Left ventricle myocardium superior (tissue), 1 donor: ENCODE data around the gene SOCS7. TPM values are rescaled to one million over a fixed set of nuclear protein-coding genes. Genes with fewer than 3 reads are reported as not detected.

ENCODE experiments used
- ATAC-seq: fragments of 200-7000 bp; cut with Tn5 transposase; one replicate; pipeline ENCODE4 v1.9.1; 2020; ENCODE audit warnings: mild to moderate bottlenecking, moderate library complexity
- DNase-seq: peaks from one replicate; pipeline ENCODE4 v3.0.0-alpha.2; 2020
- intact Hi-C: fragments of 100-400 bp; cut with micrococcal nuclease; formaldehyde crosslinking; loops from one replicate; pipeline ENCODE4 v1.11.0; 2022
- total RNA-seq: library from RNA; stranded (reverse); fragmentation: NEBNext Ultra II Directional; extraction: Animal tissue kit (Norgen Biotek cat#: 25700); gene quantifications from one replicate; pipeline ENCODE4 v1.2.1, GENCODE V29; 2021
- donor health status: DM: no; HTN: yes; CAD: no; lungs with severe emphysema.

The SOCS7 gene
- total RNA-seq, 1 donor from 2014 or later, result 15.2 TPM

DNA sequence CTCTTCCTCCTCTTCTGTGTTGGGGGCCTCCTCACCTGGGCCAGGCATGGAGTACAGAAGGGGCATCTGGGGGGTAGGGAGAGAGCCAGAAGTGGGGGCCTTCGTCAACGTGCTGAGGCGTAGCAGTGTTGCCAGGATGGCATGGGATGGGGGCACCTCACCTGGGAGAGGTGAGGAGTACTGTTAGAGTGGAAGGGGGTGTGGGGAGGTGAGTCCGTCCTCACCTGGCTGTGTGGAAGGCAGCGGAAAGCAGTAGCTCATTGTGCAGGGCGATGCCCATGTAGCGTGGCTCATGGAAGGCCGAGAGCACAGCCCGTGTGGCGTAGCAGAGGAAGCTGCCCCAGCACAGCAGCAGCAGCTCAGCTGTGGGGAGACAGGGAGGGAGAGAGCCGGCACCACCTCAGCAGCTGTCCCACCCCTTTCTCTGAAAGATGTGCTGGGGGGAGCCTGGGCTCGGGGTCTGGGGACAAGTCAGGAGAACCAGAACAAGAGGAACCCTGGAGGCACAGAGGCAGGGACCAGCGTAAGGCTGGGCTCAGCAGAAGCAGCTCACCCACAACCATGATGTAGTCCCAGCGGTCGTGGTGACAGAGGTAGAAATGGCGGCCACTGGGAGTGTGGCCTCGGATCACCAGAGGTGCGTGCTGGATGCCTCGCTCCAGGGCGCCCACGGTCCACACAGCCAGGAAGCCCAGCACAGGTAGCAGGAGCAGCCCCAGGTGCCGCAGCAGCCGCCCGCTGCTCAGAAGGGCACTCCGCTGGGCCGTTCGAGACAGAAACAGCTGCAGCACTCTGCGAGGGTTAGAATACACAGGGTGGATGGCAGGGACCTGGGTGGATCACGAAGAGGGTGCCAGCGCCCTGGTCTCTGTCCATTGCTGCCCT is 16.9 kb upstream of the SOCS7 start:
- no peak for ATAC-seq
- no peak for DNase-seq
- intact Hi-C loops, result no loop called here

DNA sequence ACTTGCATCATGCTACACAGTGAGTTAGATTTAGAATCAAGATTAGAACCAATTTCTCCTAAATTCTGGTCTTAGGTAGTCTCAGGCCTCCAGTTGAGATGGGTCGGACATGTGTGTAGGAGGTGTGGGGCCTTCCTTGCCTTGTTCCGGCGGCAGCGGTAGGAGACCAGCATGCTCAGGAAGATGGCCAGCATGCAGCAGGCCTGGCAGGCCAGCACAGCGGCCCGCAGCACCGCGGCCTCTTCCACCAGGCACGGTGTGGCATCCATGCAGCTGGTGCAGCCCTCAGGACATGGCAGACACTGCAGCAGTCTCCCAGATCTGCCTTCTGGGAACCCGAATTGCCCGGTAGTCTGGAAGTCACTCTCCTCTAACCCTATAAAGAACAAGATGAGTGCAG is 14.8 kb upstream of the SOCS7 start:
- intact Hi-C loops, result no loop called here
- DNase-seq, result no peak
- ATAC-seq, result no peak

DNA sequence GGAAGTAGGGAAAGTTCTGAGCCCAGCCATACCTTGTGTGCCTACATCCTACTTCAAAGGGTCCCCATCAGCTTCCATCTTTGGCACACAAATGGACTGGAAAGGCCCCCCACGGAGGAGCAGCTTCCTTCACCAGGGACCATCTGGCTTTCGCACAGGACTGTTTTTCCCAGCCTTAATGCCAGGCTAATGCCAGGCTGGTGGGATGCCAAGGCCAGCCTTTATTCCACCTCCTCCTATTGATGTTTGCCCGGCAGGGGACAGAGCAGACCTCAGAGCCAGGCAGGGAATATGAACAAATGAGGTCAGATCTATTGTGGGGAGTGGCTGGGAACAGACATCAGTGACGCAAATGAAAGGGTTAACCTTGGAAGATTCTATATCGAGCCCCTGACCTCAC is 13.6 kb upstream of the SOCS7 start:
- intact Hi-C loops, result no loop called here
- no peak for DNase-seq
- no peak for ATAC-seq

DNA sequence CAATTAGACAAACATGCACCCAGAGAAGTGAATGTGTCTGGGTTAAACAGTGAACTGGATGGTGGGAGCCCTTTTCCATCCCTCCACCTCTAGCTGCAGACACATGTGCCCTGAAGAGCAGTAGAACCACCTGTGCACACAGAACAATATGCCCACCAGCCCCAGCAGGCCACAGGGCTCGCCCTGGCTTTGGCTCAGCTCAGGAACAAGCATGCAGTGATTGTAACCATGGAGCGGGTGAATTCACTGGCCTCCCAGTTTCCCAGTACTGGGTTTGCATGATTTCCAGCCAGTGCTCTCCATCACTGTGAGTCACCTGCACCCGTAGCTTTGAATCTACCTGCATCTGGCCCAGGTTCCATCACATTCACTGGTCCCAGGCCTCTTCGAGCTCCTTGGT is 13.1 kb upstream of the SOCS7 start:
- ATAC-seq (no peak), DNase-seq (no peak)
- intact Hi-C loops, result no loop called here

DNA sequence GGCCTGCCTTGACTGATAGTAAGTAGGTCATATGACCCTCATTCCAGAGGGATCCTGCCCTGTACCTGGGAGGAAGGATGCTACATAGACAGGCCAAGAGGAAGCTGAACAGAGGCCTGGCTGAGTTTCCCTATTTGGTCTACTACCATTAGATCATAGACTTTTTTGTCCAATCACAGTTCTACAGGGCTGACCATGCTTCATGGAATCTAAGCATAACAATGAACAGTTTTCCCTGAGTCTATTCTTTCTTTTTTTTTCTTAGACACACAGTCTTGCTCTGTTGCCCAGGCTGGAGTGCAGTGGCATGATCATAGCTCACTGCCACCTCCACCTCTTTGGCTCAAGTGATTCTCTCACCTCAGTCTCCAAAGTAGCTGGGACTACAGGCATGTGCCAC is 11.8 kb upstream of the SOCS7 start:
- ATAC-seq (no peak), DNase-seq (no peak)
- intact Hi-C loops, result no loop called here

DNA sequence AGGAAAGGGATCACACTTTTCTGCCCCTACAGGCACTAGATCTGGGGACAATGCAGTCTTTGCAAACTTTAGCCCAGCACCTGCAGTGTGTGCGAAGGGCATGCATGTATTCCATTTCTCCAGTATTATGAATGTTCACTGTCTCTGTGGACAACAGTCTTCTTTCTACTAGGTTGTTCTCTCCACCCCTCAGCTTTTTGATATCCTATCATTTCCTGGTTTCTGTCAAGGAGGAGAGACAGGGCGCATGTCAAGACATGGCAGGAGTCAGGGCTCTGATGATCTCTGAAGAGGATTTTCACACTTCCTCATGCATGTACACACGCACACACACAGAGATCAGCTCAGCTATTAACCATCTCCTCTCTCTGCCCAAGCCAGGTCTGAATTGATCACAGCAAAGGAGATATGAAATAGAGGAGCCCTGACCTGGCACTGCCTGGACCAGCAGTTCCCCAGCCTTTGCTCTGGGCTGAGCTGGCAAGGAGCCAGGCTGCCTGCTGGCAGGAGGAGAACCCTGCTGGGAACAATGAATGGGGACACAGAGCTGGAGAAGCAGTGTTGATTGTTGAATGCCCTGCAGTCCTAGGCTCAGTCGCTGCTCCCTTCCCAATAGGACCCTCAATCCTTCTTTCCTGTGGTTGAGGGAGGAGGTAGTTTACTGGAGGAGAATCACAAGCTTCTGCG is 10.5 kb upstream of the SOCS7 start:
- intact Hi-C loops, result no loop called here
- DNase-seq (peak; percentile 90), ATAC-seq (peak; percentile 91)

DNA sequence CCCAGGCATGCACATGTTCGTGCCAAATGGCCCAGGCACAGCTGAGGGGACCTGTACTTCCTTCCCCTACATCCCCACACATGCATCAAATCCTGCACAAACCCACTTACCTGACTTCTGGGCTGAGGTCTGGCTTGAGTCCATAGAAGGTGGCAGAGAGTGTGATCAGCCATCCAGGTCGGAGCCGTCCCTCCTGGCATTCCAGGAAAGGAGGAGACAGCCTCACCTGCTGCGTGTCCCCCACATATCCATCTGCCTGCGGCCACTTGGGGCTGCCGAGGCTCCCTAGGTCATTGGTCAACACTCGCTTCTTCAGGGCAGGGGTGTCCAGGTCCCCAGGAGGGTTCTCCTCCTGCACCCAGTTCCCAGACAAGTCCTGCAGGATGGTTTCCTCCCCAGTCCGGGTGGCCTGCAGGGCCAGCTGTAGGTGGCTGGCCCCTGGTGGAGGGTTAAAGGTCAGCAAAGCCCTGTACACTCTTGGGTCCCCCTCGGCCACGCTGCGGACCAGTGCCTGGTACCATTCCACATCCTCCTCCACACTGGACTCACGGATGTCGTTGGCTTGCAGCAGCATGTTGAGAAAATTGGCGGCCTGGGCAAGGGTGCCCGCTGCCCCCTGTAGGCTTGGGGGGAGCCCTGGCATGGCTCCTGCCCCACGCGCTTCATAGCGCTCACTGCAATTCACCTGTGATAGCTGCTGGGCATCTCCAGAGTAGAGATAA is 8.6 kb upstream of the SOCS7 start:
- intact Hi-C loops, result no loop called here
- ATAC-seq, result no peak
- no peak for DNase-seq

DNA sequence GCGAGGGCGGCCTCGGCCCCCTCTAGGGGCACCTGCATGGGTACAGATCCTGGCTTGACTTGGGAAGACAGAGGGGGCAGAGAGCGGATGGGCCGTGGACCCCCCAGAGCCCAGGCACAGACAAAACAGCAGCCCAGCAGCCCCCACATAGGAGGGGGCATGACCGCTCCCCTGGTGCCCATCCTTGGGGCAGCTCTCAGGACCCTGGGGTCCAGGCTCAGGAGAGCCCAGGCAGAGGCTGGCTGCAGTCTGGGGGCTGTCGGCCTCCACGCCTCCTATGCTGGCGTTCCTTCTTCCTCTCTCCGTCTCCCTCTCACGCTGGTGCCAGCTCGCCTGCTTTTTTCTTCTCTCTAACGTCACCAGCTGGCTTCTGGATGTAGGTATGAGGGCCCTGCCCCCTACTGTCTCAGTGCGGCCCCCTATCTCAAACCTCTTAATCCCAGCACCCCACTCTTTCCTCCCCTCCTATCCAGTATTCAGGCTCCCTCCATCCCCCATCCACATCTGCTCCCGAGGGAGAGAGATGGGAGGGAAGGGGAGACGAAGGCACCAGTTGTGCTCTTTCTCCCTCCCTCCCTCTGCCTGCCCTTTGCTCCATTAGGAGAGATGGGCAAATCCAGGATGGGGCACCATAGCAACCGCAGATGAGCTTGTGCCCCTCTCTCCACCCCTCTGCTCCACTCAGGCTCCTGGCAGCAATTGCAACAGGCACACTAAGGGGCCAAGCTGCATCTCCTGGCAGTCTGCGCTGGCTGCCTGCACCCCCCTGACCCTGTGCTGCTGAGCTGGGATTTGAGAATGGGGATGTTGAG is 7.8 kb upstream of the SOCS7 start, which contains the start of gene GPR179:
Gene GPR179 (minus strand): TSS at position 349 of the 812 bp plus-strand sequence. CDS start 167 bp downstream, at position 182.
- ATAC-seq (no peak), DNase-seq (no peak)
- intact Hi-C loops, result no loop called here

DNA sequence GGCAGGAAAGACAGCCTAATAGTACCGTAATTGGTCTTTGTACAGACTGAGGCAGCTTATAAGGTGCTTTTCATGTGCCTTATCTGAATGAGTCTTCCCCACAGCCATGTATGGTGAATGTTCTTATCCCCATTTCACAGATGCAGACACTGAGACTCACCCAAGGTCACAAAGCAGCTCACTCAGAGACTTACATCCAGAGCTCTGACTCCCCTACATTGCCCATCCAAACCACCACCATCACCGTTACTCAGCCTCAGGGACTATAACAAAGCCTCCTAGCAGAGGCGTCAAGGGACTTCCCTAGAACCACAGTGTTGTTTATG is 7.3 kb upstream of the SOCS7 start:
- intact Hi-C loops, result no loop called here
- DNase-seq (no peak), ATAC-seq (no peak)

DNA sequence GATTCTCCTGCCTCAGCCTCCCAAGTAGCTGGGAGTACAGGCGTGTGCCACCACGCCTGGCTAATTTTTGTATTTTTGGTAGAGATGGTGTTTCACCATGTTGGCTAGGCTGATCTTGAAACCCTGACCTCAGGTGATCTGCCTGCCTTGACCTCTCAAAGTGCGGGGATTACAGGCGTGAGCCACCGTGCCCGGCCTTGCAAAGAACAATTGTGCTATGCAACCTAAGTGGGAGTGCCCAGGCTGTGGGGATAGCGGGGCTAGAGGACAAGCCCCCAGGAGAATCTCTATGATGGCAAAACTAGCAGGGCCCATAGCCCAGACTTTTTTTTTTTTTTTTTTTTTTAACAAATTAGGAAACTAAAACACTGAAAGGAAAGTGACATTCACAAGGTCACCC is 5.9 kb upstream of the SOCS7 start:
- intact Hi-C loops, result no loop called here
- DNase-seq, result no peak
- no peak for ATAC-seq

DNA sequence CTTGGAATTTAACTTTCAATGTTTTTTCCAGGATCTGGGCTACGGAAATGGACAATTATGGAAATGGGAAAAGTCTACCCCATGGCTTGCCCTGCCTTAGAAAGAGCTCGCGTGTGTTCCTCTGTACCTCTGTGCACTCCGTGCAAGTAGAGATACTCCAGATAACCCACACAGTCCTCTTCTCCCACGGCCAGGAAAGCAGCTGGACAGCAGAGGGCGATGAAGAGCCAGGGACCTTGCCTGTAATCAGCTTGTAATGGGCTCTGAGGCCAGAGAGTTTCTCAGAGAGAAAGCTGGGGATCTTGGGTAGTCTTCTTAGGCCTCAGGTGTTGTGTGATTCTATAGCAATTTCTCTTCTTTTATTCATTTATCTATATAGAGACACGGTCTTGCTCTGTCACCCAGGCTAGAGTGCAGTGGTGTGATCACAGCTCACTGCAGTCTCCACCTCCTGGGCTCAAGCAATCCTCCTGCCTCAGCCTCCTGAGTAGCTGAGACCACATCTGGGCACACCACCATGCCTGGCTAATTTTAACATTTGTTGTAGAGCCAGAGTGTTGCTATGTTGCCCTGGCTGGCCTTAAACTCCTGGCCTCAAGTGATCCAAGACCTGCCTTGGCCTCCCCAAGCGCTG is 2.4 kb upstream of the SOCS7 start:
- DNase-seq (peak; percentile 88), ATAC-seq (peak; percentile 44)
- intact Hi-C loops, result loop anchor here (1.0 kb wide), 1 partner anchor 66 kb away; no protein-coding TSS in a partner anchor

DNA sequence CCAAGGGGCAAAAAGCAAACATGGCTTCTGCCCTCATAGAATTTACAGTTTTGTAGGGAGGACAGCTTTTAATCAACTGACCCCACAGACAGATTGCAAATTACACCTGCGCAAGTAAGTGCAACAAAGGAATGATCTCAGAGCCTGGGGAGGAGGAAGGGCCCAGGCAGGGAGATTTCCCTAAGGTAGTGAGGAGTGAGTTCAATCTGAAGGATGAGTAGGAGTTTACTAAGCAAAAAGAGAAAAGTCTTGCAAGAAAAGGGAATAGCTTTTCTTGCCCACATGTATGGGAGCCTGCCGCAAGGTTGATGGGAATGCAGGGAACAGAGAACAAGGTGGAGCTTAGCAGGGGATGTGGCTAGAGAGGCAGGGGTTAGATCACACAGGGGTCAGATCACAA is 1.6 kb upstream of the SOCS7 start:
- ATAC-seq, result no peak
- intact Hi-C loops, result no loop called here
- DNase-seq, result no peak

DNA sequence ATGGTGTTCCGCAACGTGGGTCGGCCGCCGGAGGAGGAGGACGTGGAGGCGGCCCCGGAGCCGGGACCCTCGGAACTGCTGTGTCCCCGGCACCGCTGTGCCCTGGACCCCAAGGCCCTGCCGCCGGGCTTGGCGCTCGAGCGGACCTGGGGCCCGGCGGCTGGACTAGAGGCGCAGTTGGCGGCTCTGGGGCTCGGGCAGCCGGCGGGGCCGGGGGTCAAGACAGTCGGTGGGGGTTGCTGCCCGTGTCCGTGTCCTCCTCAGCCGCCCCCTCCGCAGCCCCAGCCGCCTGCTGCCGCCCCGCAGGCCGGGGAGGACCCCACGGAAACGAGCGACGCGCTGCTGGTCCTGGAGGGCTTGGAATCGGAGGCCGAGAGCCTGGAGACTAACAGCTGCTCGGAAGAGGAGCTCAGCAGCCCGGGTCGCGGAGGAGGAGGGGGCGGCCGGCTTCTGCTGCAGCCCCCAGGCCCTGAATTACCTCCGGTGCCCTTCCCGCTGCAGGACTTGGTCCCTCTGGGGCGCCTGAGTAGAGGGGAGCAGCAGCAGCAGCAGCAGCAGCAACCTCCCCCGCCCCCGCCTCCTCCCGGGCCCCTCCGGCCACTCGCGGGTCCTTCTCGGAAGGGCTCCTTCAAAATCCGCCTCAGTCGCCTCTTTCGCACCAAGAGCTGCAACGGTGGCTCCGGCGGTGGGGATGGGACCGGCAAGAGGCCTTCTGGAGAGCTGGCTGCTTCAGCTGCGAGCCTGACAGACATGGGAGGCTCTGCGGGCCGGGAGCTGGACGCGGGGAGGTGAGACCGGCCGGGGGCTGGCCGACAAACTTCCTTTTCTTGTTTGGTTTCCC is 821 bp downstream of the SOCS7 start:
- ATAC-seq (peak; percentile 25), DNase-seq (peak; percentile 49)
- intact Hi-C loops, result no loop called here

DNA sequence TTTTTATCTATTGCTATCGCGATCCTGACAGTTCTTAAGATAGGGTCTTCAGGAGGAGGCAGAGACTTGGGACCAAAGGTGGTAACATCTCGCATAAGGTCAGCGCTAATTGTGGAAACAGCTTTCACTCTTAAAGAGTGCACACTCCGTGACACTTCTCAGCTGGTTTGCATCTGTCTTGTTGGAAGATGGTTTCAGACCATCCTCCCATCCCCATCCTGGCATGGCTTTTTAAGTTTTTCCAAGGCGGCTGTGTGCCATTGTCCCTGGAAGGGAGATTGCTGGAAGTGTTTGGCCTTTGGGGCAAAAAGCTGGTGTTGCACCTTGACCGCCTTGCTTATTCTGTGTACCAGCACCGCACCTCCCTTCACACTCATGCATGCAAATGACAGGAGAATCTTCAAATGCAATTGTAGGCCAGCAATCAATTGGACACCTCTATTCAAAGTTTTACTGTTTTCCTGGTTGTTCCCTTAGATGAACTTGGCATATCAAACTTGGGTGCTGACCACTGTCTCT is 1.5 kb downstream of the SOCS7 start:
- ATAC-seq (peak; percentile 4), DNase-seq (no peak)
- intact Hi-C loops, result no loop called here

DNA sequence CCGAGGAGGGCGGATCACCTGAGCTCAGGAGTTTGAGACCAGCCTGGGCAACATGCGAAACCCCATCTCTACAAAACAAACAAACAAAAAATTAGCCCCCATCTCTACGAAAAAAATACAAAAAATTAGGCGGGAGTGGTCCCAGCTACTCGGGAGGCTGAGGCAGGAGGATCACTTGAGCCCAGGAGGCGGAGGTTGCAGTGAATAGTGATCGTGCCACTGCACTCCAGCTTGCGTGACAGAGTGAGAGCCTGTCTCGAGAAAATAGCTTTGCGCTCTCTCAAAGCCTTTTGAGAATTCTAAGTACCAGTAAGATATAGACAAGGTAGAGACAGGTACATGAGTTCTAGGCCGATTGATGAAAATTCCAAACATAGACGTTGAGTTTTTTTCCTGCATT is 2.0 kb downstream of the SOCS7 start:
- intact Hi-C loops, result no loop called here
- DNase-seq (no peak), ATAC-seq (no peak)

DNA sequence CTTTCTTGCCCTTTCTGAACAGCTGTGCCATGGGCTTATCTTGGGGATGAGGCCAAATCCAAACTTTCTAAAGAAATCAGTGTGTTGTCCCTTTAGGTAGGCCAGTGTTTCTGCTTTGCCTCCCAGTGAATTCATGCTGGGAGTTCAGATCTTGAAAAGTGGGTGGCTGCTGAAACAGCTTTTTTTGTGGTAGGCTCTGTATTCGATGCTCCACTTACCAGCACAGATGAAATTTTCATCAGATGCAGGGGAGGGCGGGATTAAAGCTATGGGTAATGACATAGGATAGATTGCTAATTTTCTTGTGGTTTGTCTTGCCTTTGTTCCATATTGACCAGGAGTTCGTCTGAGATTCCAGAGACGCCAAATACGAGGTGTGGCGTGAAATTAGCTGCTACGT is 2.8 kb downstream of the SOCS7 start:
- intact Hi-C loops, result no loop called here
- DNase-seq (no peak), ATAC-seq (no peak)

DNA sequence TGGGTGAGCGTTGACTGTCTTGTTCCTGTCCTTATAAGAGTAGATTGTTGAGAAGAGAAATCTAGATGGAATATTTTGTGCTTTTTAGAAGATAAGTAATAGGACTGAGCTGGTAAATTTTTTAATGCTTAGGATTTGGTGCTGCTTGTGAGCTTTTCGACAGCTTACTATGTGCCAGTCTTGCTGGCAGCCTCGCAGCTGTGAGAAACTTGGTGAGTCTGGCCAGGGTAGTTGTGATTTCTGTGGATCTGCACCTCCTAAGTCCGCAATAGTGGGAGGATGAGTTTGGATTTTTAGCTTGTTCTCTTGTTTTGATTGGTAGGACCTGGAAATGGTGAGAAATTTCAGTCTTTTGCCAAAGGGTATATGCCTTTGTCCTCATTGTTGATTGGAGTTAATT is 3.6 kb downstream of the SOCS7 start:
- DNase-seq (no peak), ATAC-seq (no peak)
- intact Hi-C loops, result no loop called here
